GM12864 (cell line): Measurements from ENCODE around the gene PRKG1.
"Not testable (repeated sequence)": the region's sequence is repeated elsewhere in the genome, so short reads cannot be mapped to it uniquely, and the experiment has no call there.

Source experiments
- DNase-seq: peaks from one replicate; pipeline ENCODE4 v3.0.0-alpha.2; 2011; ENCODE audit warnings: low read depth
- H3K4me3 ChIP-seq: 2 replicates; pipeline ENCODE4 v1.5.1; 2011; ENCODE audit warnings: mild to moderate bottlenecking, low read depth, low read length, control low read depth
- CTCF ChIP-seq: IDR thresholded peaks from 2 replicates; pipeline ENCODE4 v1.5.1; 2011; ENCODE audit warnings: low read depth, mild to moderate bottlenecking, moderate library complexity, low read length, control low read depth, inconsistent platforms; ENCODE audit errors: missing control alignments

PRKG1 gene

GRCh38 chr10:51260376-51260775 lies 186.1 kb downstream of the PRKG1 start:
- no peak for DNase-seq

GRCh38 chr10:51266496-51266895 lies 192.2 kb downstream of the PRKG1 start:
- no peak for DNase-seq
- TF ChIP-seq CTCF, result no peak
- H3K4me3 ChIP-seq, result no peak overlapping the region

More at GRCh38 chr10:51260376-51260775, 186.1 kb downstream of the PRKG1 start:
- H3K4me3 ChIP-seq, result no peak overlapping the region
- no peak for TF ChIP-seq CTCF

DNA sequence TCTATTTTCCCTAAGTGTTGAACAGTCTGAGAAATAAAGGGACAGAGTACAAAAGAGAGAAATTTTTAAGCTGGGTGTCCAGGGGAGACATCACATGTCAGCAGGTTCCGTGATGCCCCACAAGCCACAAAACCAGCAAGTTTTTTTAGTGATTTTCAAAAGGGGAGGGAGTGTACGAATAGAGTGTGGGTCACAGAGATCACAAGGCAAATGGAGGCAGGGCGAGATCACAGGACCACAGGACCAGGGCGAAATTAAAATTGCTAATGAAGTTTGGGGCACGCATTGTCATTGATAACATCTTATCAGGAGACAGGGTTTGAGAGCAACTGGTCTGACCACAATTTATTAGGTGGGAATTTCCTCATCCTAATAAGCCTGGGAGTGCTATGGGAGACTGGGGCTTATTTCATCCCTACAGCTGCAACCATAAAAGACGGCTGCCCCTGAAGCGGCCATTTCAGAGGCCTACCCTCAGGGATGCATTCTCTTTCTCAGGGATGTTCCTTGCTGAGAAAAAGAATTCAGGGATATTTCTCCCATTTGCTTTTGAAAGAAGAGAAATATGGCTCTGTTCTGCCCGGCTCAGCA lies 193.8 kb downstream of the PRKG1 start:
- not testable (repeated sequence) for DNase-seq, H3K4me3 ChIP-seq

DNA sequence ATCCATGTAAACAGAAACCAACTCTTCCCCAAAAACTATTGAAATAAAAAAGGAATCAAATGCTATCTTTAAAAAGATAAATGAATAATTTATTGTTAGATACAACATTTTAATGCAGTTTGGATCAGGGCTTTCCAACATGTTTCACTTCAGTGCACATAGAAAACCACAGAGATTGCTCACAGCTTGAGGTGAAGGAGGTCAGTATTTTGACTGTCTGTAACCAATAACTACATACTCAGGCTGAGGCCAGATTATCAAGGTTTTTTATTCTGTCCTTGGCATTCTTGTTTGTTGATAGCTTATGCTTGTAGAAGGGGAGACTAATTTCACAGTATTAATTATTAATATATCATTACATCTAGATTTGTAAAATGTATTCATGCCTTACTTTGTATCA lies 195.5 kb downstream of the PRKG1 start:
- no peak for TF ChIP-seq CTCF
- no peak overlapping the region for H3K4me3 ChIP-seq
- DNase-seq, result no peak

DNA sequence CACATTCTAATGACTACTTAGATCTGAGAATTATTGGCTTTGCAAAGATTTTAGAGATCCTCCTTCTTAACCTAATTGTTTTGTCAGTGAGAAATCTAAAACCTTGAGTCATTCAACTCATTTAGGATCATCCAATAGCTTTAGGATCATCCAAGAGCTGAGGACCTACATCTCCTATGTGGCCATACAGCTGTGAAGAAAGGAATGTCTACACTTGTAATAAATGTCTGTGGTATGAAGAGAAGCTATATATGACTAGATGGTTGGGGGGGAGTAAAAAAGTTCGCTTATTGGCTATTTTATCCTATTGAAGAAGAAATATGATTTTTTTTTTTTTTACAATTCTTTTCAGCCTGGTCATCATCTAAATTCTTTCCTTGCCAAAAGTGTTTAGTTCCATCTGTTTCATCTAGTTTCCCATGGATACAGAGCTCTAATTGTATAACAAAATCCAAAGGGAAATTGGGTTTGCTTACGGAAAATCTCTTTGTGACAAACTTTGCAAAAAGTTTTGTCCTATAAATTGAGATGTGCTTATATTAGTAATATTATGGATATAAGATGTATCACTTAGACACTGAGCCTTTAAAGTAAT lies 196.7 kb downstream of the PRKG1 start:
- no peak for DNase-seq
- no peak overlapping the region for H3K4me3 ChIP-seq
- TF ChIP-seq CTCF, result no peak

DNA sequence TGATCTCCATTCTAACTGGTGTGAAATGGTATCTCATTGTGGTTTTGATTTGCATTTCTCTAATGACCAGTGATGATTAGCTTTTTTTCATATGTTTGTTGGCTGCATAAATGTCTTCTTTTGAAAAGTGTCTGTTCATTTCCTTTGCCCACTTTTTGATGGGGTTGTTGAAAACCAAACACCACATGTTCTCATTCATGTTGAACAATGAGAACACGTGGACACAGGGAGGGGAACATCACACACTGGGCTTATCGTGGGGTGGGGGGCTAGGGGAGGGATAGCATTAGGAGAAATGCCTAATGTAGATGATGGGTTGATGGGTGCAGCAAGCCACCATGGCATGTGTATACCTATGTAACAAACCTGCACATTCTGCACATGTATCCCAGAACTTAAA lies 197.8 kb downstream of the PRKG1 start:
- DNase-seq, result not testable (repeated sequence)

GRCh38 chr10:51272555-51272954 lies 198.3 kb downstream of the PRKG1 start:
- TF ChIP-seq CTCF, result no peak
- DNase-seq, result no peak

More for the DNA sequence above, 197.8 kb downstream of the PRKG1 start:
- H3K4me3 ChIP-seq, result not testable (repeated sequence)

DNA sequence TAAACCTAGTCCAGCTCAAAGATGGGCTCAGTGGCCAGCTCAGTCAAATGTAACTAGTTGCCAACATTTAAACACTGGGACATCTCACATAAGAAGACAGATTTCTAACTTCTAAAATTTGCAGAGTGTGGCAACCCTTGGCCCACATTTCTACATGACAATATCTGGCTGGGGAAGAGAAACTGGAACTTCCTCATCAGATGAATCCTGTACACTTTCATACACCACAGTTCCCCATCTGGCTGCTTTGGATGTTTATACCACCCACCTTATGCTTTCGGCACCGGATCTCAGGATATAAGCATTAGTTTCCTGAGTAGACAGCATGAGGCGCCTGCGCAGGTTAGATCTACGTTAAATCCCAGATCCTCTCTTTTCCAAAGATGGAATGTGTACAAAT lies 199.3 kb downstream of the PRKG1 start:
- no peak for DNase-seq
- no peak for TF ChIP-seq CTCF
- no peak overlapping the region for H3K4me3 ChIP-seq

More at GRCh38 chr10:51272555-51272954, 198.3 kb downstream of the PRKG1 start:
- no peak overlapping the region for H3K4me3 ChIP-seq

DNA sequence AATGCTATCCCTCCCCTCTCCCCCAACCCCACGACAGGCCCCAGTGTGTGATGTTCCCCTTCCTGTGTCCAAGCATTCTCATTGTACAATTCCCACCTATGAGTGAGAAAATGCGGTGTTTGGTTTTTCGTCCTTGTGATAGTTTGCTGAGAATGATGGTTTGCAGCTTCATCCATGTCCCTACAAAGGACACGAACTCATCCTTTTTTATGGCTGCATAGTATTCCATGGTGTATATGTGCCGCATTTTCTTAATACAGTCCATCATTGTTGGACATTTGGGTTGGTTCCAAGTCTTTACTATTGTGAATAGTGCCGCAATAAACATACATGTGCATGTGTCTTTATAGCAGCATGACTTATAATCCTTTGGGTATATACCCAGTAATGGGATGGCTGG lies 201.8 kb downstream of the PRKG1 start:
- DNase-seq, result not testable (repeated sequence)

DNA sequence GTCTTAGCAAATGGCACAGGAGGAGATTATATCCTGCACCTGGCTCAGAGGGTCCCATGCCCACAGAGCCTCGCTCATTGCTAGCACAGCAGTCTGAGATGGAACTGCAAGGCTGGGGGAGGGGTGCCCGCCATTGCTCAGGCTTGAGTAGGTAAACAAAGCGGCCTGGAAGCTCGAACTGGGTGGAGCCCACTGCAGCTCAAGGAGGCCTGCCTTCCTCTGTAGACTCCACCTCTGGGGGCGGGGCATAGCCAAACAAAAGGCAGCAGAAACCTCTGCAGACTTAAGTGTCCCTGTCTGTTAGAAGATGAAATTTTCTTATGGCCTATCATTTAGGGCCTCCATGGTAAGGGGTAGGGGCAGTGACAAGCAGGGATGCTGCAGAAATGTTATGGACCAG lies 207.1 kb downstream of the PRKG1 start:
- DNase-seq, H3K4me3 ChIP-seq: not testable (repeated sequence)

More for the DNA sequence above, 201.8 kb downstream of the PRKG1 start:
- H3K4me3 ChIP-seq, result not testable (repeated sequence)
